ENCODE results near the gene QSOX1.
"Not testable (repeated sequence)": the region's sequence is repeated elsewhere in the genome, so short reads cannot be mapped to it uniquely, and the experiment has no call there.

QSOX1 gene, protein sequence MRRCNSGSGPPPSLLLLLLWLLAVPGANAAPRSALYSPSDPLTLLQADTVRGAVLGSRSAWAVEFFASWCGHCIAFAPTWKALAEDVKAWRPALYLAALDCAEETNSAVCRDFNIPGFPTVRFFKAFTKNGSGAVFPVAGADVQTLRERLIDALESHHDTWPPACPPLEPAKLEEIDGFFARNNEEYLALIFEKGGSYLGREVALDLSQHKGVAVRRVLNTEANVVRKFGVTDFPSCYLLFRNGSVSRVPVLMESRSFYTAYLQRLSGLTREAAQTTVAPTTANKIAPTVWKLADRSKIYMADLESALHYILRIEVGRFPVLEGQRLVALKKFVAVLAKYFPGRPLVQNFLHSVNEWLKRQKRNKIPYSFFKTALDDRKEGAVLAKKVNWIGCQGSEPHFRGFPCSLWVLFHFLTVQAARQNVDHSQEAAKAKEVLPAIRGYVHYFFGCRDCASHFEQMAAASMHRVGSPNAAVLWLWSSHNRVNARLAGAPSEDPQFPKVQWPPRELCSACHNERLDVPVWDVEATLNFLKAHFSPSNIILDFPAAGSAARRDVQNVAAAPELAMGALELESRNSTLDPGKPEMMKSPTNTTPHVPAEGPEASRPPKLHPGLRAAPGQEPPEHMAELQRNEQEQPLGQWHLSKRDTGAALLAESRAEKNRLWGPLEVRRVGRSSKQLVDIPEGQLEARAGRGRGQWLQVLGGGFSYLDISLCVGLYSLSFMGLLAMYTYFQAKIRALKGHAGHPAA

DNA sequence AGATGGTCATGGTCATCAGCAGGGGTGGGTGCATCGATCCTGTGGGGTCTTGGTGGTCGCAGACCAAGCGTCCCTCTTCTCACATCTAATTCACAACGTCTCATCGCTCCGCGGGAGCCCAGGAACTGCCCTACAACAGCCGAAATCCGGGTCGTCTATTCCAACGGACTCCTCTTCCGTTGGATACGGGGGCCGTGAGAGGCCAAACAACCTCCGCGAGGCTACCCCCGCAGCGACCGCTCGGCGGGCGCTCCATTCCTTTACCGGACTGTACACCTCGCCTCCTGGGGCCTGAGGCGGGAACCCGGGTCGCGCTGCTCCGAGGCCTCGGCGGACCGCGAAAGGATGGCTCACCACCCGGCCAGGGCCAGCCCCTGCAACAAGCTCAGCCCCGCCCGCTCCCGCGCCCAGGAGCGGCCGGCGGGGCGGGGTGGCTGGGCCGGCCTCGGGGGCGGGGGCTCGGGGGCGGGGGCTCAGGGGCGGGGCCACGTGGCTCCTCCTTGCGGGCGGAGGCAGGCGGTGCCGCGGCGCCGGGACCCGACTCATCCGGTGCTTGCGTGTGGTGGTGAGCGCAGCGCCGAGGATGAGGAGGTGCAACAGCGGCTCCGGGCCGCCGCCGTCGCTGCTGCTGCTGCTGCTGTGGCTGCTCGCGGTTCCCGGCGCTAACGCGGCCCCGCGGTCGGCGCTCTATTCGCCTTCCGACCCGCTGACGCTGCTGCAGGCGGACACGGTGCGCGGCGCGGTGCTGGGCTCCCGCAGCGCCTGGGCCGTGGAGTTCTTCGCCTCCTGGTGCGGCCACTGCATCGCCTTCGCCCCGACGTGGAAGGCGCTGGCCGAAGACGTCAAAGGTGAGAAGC is at the start of gene QSOX1:
Gene QSOX1 (plus strand): TSS at position 545 of the 857 bp plus-strand sequence. CDS start 39 bp downstream, at position 584.
- in situ Hi-C loops (cut with MboI; ENCODE audit: low sequenced_read_pairs) = no loop called here

DNA sequence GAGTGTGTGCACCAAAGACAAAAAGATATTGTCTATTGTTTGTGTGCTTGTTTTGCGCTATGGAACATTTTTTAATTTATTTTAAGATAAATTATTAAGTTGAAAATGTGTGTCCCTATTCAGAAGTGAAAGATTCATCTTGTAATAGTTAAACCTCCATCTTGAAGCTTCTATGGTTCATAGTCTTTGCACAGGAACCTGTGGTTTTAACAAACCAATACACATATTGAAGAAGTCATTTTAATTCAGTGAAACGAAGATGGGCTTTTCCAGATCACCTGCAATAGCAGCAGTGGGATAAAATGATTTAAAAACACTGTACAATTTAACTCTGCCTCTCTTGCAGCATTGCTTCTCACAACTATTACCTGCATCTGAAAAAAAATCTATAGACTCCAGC is 42.6 kb upstream of the QSOX1 start:
- in situ Hi-C loops (cut with MboI; ENCODE audit: low sequenced_read_pairs) = no loop called here

DNA sequence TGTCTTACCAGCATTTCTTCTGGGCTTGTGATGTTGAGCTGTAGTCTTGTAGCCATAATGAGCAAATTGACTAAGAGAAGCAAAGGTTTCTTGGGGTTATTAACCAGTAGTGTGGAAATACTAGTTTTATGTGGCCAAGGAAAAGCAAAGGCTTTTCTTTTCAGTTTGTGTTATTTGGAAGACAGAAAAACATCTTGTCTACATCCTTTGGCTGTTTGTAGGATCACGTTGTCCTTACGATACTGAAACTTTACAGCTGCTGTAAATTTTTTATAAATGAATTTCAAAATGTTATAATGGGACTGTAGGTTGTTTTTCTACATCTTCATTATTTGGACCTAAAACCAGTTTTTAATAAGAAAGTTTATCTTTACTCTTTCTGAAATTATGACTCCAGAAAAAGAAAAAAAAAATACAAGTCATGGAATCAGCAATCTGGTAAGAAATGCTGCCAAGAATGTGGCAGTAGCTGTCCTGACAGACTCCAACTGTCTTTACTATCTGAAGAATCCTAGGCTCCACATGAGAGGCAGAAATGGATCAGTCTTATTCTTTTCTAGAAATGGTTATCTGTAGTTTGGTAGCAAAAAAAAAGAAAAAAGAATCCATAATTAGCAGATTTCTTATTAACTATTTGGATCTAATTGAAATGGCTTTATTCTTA is 41.6 kb upstream of the QSOX1 start:
- in situ Hi-C loops (cut with MboI; ENCODE audit: low sequenced_read_pairs) = no loop called here

DNA sequence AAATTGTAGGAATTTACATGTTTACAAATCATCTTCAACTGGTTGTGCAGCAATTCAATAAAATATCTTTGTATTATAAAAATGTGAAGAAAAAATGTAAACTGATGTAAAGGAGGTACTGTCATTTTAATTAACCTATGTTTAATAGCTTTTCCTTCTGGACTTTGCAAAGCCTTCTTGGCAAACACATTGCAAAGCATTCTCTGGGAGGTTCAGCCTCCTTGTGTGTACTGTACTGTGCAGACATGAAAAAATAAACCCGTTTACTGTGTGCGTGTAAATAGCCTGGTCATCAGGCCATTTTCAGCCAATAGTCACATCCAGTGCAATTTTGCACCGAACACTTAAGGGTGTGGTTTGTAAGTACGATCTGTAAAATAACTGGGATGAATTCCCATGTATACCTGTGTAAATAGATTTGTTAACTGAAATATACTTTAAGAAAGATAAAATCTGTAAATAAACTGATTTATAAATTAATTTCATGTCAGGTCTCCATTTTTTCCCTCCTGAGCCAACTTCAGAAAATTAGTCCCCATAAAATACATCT is 40.2 kb upstream of the QSOX1 start:
- in situ Hi-C loops (cut with MboI; ENCODE audit: low sequenced_read_pairs) = no loop called here

DNA sequence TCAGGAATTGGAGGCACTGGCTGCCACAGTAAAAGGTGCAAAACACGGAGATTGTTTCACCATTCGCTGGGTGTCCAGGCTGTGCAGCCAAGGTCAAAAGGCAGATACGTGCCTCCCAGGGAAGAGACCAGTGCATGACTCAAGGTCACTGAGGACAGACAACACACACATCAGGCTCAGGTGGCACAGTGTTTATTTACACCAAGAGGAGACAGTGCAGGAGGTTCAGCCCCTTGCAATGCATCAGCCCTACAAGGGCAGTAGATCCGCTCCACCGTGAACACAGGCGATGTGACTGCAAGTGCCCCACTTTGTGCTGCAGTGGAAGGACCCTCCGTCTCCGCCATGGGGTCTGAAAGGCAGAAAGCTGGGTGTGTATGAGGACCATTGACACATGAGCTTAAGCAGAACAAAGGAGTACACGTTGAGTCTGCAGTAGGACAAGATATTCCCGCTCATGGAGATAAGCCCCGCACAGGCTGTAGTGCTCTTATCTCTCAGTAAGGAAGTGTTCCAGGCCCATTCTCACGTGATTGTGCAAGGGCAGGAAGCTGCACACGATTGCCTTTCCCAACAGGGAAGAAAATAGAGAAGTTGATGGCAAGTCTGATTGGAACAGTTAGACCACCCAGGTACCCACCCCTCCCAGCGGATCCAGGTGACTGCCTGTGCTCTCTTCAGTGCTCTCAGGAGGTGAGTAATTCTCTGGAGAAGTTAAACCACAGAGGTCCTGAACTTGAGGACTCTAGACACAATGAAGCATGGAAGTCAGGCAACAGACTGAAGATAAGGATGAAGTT is 37.5 kb upstream of the QSOX1 start:
- in situ Hi-C loops (cut with MboI; ENCODE audit: low sequenced_read_pairs) = no loop called here

DNA sequence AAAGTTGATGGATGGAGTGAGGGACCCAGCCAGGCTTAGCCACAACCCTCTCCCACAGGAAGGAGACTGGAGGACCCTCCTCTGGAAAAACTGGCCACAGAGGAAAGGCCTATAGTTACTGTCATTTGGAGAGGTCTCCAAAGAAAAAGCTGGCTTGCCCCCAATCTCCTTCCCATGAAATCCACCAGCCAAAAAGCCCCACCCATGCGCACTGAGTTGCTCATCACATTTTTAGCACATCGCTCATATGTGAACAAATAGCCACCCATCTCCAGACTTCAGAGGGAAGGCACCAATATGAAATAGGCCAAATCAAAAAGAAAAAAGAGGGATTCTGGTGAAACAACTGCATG is 36.9 kb upstream of the QSOX1 start:
- in situ Hi-C loops (cut with MboI; ENCODE audit: low sequenced_read_pairs) = no loop called here

DNA sequence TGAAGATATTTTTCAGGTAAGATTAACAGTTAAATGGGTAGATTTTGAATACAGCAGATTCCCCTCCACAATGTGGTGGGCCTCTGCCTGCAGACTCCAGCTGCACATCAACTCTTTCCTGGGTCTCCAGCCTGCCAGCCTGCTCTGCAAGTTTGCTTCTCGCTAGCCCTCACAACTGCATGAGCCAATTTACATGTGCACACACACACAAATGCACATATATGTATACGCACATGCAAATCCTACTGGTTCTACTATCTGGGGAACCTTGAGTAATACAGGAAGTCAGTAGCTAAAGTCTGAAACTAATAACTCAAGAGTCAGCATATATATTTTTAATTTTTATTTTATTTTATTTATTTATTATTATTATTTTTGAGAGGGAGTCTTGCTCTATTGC is 34.8 kb upstream of the QSOX1 start:
- in situ Hi-C loops (cut with MboI; ENCODE audit: low sequenced_read_pairs) = no loop called here

DNA sequence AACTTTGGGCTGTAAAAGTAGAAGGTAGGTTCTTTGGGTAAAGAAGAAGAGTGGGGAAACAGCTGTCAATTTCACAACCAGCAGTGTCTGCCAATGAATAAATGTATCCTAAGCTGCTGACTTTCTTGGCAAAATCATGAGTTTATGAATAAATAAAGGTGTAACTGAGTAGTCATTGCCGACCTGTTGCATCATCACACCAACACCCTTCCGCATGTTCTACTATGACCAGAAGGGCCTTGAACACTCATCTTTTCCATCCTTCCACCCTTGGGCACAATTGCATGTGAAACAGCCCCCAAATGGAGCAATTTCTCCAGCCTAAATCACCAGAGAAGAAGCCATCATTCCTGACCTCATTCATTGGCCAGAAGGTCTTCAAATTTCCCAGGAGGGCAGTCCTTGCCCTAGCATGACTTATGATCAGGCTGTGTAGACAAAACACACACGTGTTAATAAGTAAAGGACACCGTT is 31.2 kb upstream of the QSOX1 start:
- in situ Hi-C loops (cut with MboI; ENCODE audit: low sequenced_read_pairs) = no loop called here

DNA sequence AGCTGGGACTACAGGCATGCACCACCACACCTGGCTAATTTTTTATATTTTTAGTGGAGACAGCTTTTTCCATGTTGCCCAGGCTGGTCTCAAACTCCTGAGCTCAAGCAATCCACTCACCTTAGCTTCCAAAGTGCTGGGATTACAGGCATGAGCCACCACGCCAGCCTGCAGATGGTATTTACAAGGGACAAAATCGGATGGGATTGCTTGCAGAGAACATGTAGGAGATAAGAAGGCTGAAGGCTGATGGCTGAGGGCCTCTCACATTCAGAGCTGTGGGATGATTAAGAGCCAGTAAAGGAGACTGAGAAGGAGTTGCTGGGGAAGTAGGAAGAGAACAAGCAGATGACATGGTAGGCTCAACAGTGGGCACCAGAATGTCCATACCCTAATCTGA is 24.0 kb upstream of the QSOX1 start:
- in situ Hi-C loops (cut with MboI; ENCODE audit: low sequenced_read_pairs) = no loop called here

DNA sequence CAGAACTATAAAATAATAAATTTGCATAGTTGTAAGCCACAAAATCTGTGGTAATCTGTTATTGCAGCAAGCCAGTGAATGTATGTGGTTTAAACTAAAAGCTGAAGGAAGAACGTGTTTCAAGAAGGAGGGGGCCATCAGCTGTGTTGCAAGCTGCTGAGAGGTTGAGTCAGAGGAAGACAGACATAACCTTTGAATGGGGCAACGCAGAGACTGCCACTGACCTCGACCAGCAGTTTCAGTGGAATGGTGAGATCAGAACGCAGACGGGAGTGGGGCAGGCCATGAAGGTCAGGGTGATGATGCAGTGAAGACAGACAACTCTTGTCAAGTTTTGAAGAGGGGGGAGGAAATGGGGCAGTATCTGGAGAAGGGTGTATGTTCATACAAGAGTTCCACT is 23.2 kb upstream of the QSOX1 start:
- in situ Hi-C loops (cut with MboI; ENCODE audit: low sequenced_read_pairs) = no loop called here

DNA sequence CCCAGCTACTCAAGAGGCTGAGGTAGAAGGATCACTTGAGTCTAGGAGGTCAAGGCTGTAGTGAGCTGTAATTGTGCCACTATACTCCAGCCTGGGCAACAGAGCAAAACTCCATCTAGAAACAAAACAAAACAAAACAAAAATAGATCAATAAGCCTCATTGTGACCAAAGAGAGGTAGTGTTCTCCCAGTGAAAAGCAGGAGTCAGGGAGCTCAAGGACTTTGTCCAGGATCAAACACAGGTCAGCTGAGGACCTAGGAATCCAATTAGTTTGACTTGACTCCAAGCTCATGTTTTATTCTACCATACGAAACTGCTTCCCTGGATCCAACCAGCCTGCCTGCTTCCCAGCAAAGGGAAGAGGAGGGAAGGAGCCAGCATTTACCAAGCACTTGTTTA is 21.5 kb upstream of the QSOX1 start:
- in situ Hi-C loops (cut with MboI; ENCODE audit: low sequenced_read_pairs) = no loop called here

DNA sequence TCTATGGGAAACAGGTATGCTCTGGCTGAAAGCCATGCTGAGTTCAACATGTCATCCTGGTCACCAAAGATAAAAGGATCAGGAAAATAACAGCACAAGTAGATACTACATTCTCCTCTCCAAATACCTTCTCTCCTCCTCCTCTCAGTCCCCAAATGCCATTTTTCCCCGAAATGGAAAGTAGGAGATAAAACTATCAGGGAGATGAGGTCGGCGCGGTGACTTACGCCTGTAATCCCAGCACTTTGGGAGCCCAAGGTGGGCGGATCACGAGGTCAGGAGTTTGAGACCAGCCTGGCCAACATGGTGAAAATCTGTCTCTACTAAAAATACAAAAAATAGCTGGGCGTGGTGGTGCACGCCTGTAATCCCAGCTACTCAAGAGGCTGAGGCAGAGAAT is 21.0 kb upstream of the QSOX1 start:
- in situ Hi-C loops (cut with MboI; ENCODE audit: low sequenced_read_pairs) = not testable (repeated sequence)

DNA sequence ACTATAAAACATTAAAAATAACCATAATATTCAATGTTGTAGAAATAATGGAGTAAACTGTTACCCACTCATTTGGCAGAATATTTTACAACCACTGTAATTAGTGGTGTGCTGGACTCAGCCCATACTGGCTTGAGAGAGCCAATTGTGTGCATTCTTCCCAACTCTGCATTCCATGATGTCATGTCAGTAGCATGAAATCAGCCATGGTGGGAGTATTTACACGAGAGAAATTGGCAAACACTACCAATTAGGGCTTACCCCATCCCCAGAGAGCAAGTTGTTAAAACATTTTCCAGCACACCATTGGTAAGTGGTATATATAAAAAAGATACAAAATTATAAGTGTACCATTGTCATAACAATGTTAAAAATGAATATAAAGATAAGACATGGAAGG is 19.1 kb upstream of the QSOX1 start:
- in situ Hi-C loops (cut with MboI; ENCODE audit: low sequenced_read_pairs) = no loop called here

DNA sequence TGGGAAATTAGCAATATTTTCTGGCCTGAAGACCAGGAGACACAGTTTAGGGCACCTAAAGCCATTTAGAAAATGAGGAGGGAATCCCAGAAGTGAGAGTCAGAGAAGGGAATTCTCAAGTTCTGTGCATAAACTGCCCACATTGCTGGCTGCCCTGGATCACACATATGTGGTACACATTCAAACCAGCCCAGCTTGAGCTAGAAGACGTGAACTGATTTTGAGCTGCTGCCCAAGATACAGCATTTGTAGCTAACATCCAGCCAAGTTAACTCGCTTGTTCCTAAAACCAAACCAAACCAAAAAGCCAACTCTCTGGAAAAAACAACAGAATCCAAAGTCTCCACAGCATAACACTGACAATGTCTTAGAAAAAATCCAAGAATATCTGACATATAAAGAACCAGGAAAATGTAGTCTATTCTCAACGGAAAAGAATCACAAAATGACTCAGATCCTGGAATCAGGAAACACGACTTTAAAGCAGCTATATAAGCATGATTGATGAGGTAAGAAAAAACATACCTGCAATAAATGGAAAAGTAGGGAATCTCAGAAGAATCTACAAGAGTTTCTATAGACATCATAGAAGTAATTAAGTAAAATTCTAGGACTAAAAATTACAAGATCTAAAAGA is 18.2 kb upstream of the QSOX1 start:
- in situ Hi-C loops (cut with MboI; ENCODE audit: low sequenced_read_pairs) = no loop called here

DNA sequence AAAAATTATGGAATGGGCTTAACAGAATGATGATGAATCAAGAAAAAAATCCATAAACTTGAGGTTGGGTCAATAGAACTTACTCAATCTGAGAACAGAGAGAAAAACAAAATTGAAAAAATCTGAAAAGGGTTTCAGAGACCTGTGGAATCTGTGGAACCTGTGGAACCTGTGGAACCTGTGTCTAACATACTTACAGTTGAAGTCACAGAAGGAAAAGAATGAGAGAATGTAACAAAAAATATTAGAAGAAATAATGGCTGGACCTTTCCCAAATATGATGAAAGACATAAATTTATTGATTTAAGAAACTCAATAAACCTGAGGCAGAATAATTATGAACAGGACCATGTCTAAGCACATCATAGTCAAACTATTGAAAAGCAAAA is 17.7 kb upstream of the QSOX1 start:
- in situ Hi-C loops (cut with MboI; ENCODE audit: low sequenced_read_pairs) = no loop called here

DNA sequence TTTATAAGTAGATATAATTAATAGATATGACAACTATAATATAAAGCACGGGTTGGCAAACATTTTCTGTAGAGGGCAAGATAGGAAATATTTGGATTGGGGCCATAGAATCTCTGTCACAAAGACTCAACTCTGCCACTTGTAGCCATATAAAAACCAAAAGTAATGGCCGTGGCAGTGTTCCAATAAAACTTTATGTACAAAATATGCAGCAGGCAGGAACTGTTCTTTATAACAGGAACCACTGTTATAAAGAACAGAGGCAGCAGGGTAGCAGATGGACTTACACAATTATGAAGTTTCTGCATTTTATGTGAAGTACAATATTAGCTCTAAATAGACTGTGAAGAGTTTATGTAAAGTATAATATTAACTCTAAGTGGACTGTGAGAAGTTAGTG is 16.9 kb upstream of the QSOX1 start:
- in situ Hi-C loops (cut with MboI; ENCODE audit: low sequenced_read_pairs) = no loop called here

DNA sequence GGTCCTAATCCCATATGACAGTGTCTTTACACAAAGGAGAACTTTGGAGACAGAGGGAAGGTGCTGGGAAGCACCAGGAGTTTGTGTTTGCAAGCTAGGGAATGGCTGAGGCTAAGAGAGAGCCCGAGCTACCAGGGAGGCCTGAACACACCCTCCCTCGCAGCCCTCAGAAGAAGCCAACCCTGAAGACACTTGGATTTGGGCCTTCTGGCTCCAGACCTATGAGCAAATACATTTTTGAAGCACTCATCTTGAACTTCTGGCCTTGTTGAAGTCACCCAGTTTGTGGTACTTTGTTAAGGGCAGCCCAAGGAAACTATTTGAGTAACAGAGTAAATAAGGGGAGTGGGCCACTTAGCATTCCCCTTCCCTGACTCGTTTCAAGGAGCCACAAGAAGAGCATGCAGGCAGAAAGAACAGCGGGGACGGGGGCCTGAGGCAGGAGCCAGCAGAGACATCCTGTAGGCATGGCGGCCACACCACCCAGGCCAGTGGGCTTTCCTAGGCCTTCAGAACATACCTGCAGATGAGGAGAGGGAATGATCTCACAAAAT is 13.2 kb upstream of the QSOX1 start:
- in situ Hi-C loops (cut with MboI; ENCODE audit: low sequenced_read_pairs) = no loop called here

DNA sequence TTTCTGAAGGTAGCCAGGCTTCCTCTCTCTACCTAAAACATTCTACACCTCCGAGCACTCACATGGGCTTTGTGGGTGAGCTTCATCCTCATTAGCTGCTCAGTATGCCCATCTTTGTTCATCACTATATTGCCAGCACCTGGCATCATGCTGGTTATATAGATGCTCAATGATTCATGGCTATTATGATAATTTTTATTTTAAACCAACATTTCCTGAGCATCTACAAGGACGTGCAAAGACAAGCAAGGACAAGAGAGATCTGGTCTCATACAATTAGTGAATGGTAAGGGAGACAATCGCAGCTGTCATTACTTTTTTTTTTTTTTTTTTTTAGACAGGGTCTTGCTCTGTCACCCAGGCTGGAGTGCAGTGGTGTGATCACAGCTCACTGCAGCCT is 11.3 kb upstream of the QSOX1 start:
- in situ Hi-C loops (cut with MboI; ENCODE audit: low sequenced_read_pairs) = no loop called here
